ENCODE measurements around the gene TOMM7. TPM values are rescaled to one million over a fixed set of nuclear protein-coding genes. Genes with fewer than 3 reads are reported as not detected.
"Not testable (repeated sequence)": the region's sequence is repeated elsewhere in the genome, so short reads cannot be mapped to it uniquely, and the experiment has no call there.

TOMM7 gene
- total RNA-seq, 2 experiments from 2014 or later = 73.7 to 254 TPM

DNA sequence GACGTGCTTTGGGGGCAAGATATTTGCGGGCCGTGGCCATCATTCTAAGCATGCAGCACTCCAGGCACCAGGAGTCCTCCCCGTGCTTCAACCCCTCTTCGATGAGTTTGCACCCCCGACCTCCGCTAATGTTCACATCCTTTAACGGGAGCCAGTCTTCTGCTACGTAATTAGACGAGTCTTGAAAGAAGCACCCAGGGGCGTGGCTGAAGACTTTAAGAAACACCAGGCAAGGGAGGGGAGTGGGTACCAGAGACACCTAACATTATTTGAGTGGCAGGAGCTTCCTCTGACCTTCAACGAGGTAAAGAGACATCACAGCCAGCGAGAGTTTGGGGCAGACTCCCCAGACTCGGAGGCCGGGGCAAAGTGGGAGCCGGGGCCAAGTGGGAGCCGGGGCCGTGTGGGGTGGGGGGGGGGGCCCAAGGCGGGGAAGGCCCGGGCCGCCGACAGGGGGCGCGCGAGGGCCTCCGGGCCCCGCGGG, 31.1 kb upstream of the TOMM7 start:
- H3K9me3 Mint-ChIP-seq (ENCODE audit: low read depth) = no peaks in the 10 kb centered on the region
- peaks cover 28% of the 10 kb centered on the region for H3K4me1 Mint-ChIP-seq
- intact Hi-C loops (cut with DNase I, micrococcal nuclease) = loop anchor here (1.0 to 10.0 kb wide), 13 partner anchors 31 to 741 kb away; partner anchors contain the start of genes HYCC1 (in 2 of the 2), TOMM7 (in 2 of the 2), CCDC126 (in 1 of the 2) and KLHL7 (in 1 of the 2)
- H3K4me3 Mint-ChIP-seq = peak overlapping the region; percentile 92
- peaks cover 39% of the 10 kb centered on the region for H3K36me3 Mint-ChIP-seq (ENCODE audit: low read depth)
- peak overlapping the region; percentile 92 for H3K27ac Mint-ChIP-seq
- ATAC-seq = peak; percentile 63
- peaks cover 2% of the 10 kb centered on the region for H3K27me3 Mint-ChIP-seq
- DNase-seq = peak; percentile 74
- POLR2A ChIA-PET = no interaction called here
- CTCF ChIA-PET = interaction anchor here (0.9 to 1.2 kb wide), 2 partner anchors 20 to 23 kb away, joined by 3 to 5 read pairs; no protein-coding TSS in a partner anchor

DNA sequence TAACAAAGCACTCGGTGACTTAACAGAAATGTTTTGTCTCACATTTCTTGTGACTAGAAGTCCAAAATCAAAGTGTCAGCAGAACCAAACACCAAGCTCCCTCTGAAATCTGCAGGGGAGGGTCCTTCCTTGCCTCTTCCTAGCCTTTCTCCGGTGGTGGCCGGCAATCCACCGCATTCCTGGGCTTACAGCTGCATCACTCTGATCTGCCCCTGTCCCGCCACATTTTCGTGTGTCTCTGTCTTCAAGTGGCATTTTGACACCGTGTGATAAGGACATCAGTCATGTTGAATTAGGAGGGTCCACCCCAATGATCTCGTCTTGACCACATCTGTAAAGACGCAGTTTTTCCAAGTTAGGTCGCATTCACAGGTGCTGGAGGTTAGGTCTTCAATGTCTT, 30.5 kb upstream of the TOMM7 start:
- no peak for DNase-seq
- CTCF ChIA-PET = interaction anchor here (0.9 to 1.2 kb wide), 2 partner anchors 21 to 23 kb away, joined by 3 to 5 read pairs; no protein-coding TSS in a partner anchor
- Mint-ChIP-seq H3K36me3 (ENCODE audit: low read depth) (peaks cover 33% of the 10 kb centered on the region), H3K4me1 (peaks cover 22% of the 10 kb centered on the region), H3K4me3 (no peak overlapping the region), H3K9me3 (ENCODE audit: low read depth) (no peaks in the 10 kb centered on the region), H3K27ac (no peak overlapping the region), H3K27me3 (peaks cover 2% of the 10 kb centered on the region)
- POLR2A ChIA-PET = no interaction called here
- intact Hi-C loops (cut with DNase I, micrococcal nuclease) = loop anchor here (10.0 kb wide), 2 partner anchors 332 to 742 kb away; partner anchors contain the start of genes CCDC126 (in 1 of the 2) and NUP42 (in 1 of the 2)
- no peak for ATAC-seq

DNA sequence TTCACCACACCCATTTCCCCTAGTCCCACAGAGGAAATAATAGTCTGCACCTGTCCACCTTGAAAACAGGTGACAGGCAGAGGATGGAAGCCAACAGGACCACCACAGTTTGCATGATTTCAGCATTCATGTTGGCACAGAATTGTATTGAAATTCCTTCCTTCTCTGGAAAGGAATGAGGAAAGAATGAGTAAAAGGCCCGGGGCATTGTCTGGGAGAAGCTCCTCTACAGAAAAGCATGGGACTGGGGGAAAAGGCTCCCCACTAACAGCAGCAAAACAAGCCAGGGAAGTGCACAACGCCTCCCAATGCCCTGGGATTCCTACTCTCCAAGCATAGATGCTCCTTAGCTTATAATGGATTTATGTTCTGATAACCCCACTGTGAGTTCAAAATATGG, 28.5 kb upstream of the TOMM7 start:
- Mint-ChIP-seq H3K36me3 (ENCODE audit: low read depth) (peaks cover 16% of the 10 kb centered on the region), H3K9me3 (ENCODE audit: low read depth) (no peaks in the 10 kb centered on the region), H3K27ac (no peak overlapping the region), H3K4me1 (peaks cover 8% of the 10 kb centered on the region), H3K4me3 (no peak overlapping the region), H3K27me3 (peaks cover 2% of the 10 kb centered on the region)
- ChIA-PET CTCF (interaction anchor here (0.7 kb wide), 1 partner anchor 428 kb away, joined by 3 read pairs; no protein-coding TSS in a partner anchor), POLR2A (no interaction called here)
- ATAC-seq = no peak
- DNase-seq = no peak
- intact Hi-C loops (cut with DNase I, micrococcal nuclease) = loop anchor here (10.0 kb wide), 2 partner anchors 334 to 744 kb away; partner anchors contain the start of genes CCDC126 (in 1 of the 2) and NUP42 (in 1 of the 2)

DNA sequence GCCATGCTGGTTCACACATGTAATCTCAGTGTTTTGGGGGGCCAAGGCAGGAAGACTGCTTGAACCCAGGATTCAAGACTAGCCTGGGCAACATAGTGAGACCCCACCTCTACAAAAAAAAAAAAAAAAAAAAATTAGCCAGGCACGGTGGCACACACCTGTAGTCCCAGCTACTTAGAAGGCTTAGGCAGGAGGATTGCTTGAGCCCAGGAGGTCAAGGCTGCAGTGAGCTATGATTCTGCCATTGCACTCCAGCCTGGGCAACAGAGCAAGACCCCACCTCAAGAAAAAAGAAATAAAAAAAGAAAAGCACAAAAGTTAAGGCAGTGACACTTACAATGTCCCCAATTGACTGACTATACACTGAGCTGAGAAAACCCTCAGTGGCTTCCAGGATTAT, 27.7 kb upstream of the TOMM7 start:
- H3K9me3 Mint-ChIP-seq (ENCODE audit: low read depth) = not testable (repeated sequence)
- CTCF ChIA-PET = interaction anchor here (0.6 to 1.5 kb wide), 3 partner anchors 23 to 206 kb away, joined by 4 to 5 read pairs (median 4); no protein-coding TSS in a partner anchor

DNA sequence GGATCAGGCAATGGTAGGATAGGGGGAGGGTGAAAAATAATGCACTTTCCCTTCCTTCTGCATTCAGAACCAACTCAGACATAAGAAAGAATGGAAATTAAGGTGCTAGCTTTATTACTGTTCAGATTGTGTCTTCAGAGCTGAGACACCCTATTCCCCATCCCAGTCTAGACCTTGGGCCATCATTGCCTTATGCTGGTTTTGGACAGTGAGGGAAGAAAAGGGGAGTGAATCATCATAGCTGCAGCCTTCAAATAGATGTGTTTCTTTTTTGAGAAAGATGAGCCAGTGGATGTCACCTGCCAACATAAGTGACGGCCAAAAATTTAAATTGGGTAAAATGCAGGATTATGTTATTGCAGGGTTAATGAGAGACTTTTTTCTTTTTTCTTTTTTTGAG, 27.0 kb upstream of the TOMM7 start:
- intact Hi-C loops (cut with DNase I, micrococcal nuclease) = loop anchor here (10.0 kb wide), 2 partner anchors 335 to 745 kb away; partner anchors contain the start of genes CCDC126 (in 1 of the 2) and NUP42 (in 1 of the 2)
- Mint-ChIP-seq H3K36me3 (ENCODE audit: low read depth) (peaks cover 3% of the 10 kb centered on the region), H3K27ac (no peak overlapping the region), H3K4me1 (peaks cover 10% of the 10 kb centered on the region), H3K4me3 (no peak overlapping the region), H3K27me3 (peaks cover 2% of the 10 kb centered on the region), H3K9me3 (ENCODE audit: low read depth) (no peaks in the 10 kb centered on the region)
- POLR2A ChIA-PET = no interaction called here
- CTCF ChIA-PET = interaction anchor here (1.0 to 1.5 kb wide), 2 partner anchors 23 to 206 kb away, joined by 4 to 5 read pairs; no protein-coding TSS in a partner anchor
- DNase-seq (no peak), ATAC-seq (no peak)

More for the DNA sequence above, 27.7 kb upstream of the TOMM7 start:
- H3K4me1 Mint-ChIP-seq, H3K27me3 Mint-ChIP-seq, DNase-seq, POLR2A ChIA-PET, H3K27ac Mint-ChIP-seq, ATAC-seq, H3K4me3 Mint-ChIP-seq: not testable (repeated sequence)
- intact Hi-C loops (cut with DNase I, micrococcal nuclease) = loop anchor here (10.0 kb wide), 2 partner anchors 334 to 744 kb away; partner anchors contain the start of genes CCDC126 (in 1 of the 2) and NUP42 (in 1 of the 2)
- H3K36me3 Mint-ChIP-seq (ENCODE audit: low read depth) = peaks cover 10% of the 10 kb centered on the region

DNA sequence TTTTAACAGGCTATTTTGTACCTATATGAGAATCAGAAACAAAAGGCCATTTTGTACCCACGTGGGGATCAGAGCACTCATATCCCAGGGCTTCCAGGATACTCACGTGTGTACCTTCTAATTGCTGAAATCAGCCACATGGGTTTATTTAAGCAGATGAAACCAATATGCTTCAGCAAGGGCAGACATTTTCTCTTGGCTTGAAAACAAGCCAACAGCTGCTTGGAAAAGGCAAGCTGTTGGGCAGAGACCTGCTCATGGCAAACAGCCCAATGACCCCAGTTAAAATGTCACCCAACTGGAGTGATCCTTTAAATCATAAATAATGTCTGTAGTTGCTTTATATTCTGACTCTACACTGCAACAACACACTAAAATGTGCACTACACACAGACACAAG, 26.5 kb upstream of the TOMM7 start:
- no peaks in the 10 kb centered on the region for H3K9me3 Mint-ChIP-seq (ENCODE audit: low read depth)
- no peak overlapping the region for H3K27ac Mint-ChIP-seq
- peaks cover 10% of the 10 kb centered on the region for H3K4me1 Mint-ChIP-seq
- DNase-seq (no peak), ATAC-seq (no peak)
- ChIA-PET CTCF (interaction anchor here (1.0 to 1.5 kb wide), 2 partner anchors 22 to 207 kb away, joined by 4 to 5 read pairs; no protein-coding TSS in a partner anchor), POLR2A (no interaction called here)
- H3K4me3 Mint-ChIP-seq = no peak overlapping the region
- H3K27me3 Mint-ChIP-seq = peaks cover 2% of the 10 kb centered on the region
- intact Hi-C loops (cut with DNase I, micrococcal nuclease) = no loop called here
- no peaks in the 10 kb centered on the region for H3K36me3 Mint-ChIP-seq (ENCODE audit: low read depth)

DNA sequence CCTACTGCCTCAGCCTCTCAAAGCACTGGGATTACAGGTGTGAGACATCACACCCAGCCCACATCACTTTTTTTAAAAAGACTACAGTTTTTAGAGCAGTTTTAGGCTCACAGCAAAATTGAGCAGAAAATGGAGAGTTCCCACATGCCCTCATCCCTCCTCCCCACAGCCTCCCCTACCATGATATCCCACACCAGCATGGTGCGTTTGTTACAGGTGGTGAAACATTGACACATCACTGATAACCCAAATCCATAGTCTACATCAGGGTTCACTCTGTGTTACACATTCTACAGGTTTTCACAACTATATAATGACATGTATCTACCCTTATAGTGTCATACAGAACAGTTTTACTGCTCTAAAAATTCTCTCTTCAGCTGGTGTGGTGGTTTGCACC, 24.3 kb upstream of the TOMM7 start:
- Mint-ChIP-seq H3K27ac (no peak overlapping the region), H3K9me3 (ENCODE audit: low read depth) (no peaks in the 10 kb centered on the region), H3K36me3 (ENCODE audit: low read depth) (no peaks in the 10 kb centered on the region), H3K4me1 (peaks cover 6% of the 10 kb centered on the region), H3K27me3 (peaks cover 2% of the 10 kb centered on the region), H3K4me3 (no peak overlapping the region)
- intact Hi-C loops (cut with DNase I, micrococcal nuclease) = no loop called here
- ChIA-PET CTCF (interaction anchor here (0.9 to 1.7 kb wide), 2 partner anchors 14 to 21 kb away, joined by 3 to 4 read pairs; no protein-coding TSS in a partner anchor), POLR2A (interaction anchor here (1.0 kb wide), 1 partner anchor 105 kb away, joined by 3 read pairs; no protein-coding TSS in a partner anchor)
- ATAC-seq (no peak), DNase-seq (no peak)

DNA sequence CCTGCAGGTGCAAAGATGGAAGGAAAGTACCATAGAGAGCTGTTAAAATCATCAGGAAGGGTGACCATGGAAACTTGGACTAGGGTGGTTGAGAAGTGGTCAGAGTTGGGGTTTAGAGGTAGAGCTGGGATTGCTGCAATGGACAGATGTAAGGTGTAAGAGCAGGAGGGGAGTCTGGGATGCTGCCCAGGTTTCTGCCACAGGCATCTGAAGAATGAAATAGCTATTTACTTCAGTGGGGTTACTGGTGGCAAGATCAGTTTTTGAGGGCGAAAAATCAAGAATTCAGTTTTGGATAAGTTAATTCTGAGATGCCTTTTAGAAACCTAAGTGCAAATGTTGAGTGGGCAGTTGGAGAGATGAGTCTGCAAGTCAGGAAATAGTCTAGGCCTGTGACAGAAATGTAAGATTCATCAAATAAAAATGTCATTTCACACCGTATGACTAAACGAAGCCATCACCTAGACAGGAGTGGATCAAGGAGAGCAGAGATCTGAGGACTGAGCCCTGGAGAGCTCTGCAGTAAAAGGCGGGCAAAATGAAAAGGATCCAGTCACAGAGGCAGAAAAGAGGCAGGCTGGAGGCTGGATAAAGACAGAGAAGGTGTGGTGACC, 22.7 kb upstream of the TOMM7 start:
- H3K27ac Mint-ChIP-seq = no peak overlapping the region
- intact Hi-C loops (cut with DNase I, micrococcal nuclease) = no loop called here

DNA sequence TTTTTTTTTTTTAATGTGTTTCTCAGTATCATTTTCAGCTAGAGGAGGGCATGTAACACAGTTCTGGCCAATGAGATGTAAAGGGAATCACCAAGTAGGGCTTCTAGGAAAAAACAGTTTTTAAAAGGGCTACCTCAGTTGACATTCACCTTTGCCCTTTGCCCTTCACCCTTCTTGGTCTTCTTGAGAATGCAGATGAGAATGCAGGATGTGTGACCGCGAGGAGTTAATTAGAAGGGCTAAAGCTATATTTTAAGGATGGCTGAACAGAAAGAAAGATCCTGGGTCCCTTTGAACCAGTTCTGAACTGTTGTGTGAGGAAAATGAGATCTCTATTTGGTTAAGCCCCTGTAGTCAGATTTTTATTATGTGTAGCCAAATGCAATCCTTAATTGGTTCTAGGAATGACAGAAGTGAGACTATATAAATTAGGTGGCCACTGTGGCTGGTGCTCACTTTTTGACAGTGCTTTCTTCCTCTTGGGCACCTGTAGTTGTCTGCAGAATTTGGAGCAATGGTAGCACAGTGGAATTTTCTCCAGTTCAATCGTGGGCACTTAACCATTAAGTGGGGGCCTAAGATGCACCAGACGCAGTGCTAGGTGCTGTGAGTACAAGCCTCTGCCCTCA, 21.1 kb upstream of the TOMM7 start:
- Mint-ChIP-seq H3K4me1 (peaks cover 6% of the 10 kb centered on the region), H3K4me3 (no peak overlapping the region), H3K36me3 (ENCODE audit: low read depth) (no peaks in the 10 kb centered on the region), H3K9me3 (ENCODE audit: low read depth) (no peaks in the 10 kb centered on the region), H3K27me3 (no peaks in the 10 kb centered on the region), H3K27ac (peak overlapping the region; percentile 4)
- POLR2A ChIA-PET = no interaction called here
- intact Hi-C loops (cut with DNase I, micrococcal nuclease) = no loop called here
- DNase-seq (no peak), ATAC-seq (no peak)
- CTCF ChIA-PET = no interaction called here

More for the DNA sequence above, 22.7 kb upstream of the TOMM7 start:
- no peak overlapping the region for H3K4me3 Mint-ChIP-seq
- ChIA-PET POLR2A (no interaction called here), CTCF (interaction anchor here (1.6 to 1.7 kb wide), 2 partner anchors 210 to 211 kb away, joined by 3 to 5 read pairs; no protein-coding TSS in a partner anchor)
- no peaks in the 10 kb centered on the region for H3K9me3 Mint-ChIP-seq (ENCODE audit: low read depth)
- no peaks in the 10 kb centered on the region for H3K27me3 Mint-ChIP-seq
- H3K36me3 Mint-ChIP-seq (ENCODE audit: low read depth) = no peaks in the 10 kb centered on the region
- ATAC-seq (peak; percentile 76), DNase-seq (no peak)
- H3K4me1 Mint-ChIP-seq = peaks cover 6% of the 10 kb centered on the region

DNA sequence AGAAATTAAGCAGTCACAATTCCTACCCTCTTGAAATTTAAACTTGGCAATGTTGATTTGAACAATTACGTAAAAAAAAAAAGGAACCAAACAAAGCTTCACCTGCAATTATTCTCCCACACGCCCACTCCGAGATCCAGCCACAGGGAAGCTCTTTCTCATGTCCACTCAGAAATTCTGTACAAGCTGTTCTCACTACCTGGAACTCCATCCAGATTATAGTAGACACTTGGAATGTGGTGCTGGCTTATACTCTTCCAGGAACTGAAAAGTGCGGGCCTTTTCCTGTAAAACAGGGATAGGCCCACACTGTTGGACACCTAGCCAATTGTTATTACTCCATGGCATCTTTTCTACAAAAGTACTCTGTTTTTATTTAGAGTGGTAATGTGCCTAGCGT, 20.3 kb upstream of the TOMM7 start:
- CTCF ChIA-PET = no interaction called here
- H3K27ac Mint-ChIP-seq = no peak overlapping the region

DNA sequence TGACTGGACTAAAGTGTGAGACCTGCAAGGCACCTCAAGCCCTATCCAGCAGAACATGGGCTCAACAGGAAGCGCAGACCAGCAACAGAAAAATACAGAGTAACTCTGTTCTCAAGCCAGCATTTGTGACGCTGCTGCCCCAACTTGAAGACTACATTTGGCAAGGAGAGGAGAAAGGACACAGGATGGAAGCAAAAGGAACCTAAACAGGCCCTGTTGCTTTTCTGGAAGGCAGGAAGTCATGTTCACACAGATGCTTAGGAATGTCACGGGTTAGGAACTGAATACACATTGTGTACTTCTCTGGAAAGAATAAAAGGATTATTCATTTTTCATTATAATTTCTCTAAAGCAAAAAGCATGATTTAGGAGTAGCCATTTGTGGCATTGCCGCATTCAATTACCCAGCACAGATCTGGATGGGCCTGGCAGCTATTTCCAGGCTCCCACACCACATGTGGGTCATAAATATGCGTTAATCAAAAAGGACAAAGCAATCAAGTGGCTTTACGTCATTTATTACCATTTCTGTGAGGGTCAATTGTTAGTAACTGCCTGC, 19.8 kb upstream of the TOMM7 start:
- H3K27ac Mint-ChIP-seq = no peak overlapping the region
- CTCF ChIA-PET = no interaction called here
- POLR2A ChIA-PET = no interaction called here
- no peaks in the 10 kb centered on the region for H3K36me3 Mint-ChIP-seq (ENCODE audit: low read depth)
- no peak overlapping the region for H3K4me3 Mint-ChIP-seq
- H3K9me3 Mint-ChIP-seq (ENCODE audit: low read depth) = no peaks in the 10 kb centered on the region
- no peaks in the 10 kb centered on the region for H3K27me3 Mint-ChIP-seq
- H3K4me1 Mint-ChIP-seq = peaks cover 6% of the 10 kb centered on the region
- DNase-seq = no peak
- no peak for ATAC-seq
- intact Hi-C loops (cut with DNase I, micrococcal nuclease) = no loop called here

More for the DNA sequence above, 20.3 kb upstream of the TOMM7 start:
- H3K4me1 Mint-ChIP-seq = peaks cover 6% of the 10 kb centered on the region
- no peaks in the 10 kb centered on the region for H3K27me3 Mint-ChIP-seq
- no peak for ATAC-seq
- H3K36me3 Mint-ChIP-seq (ENCODE audit: low read depth) = no peaks in the 10 kb centered on the region
- POLR2A ChIA-PET = no interaction called here
- H3K4me3 Mint-ChIP-seq = no peak overlapping the region
- DNase-seq = no peak
- no peaks in the 10 kb centered on the region for H3K9me3 Mint-ChIP-seq (ENCODE audit: low read depth)
- intact Hi-C loops (cut with DNase I, micrococcal nuclease) = no loop called here

All from activated CD4-positive, alpha-beta T cell treated with anti-CD3 and anti-CD28 coated beads for 36 hours (primary cell).